NB4 (cell line): ENCODE data around the gene RHBDD1.

Experiments
- CTCF ChIP-seq: IDR thresholded peaks from one replicate; pipeline ENCODE4 v1.5.1; 2012; ENCODE audit warnings: low read depth, low read length
- POLR2A ChIP-seq: IDR thresholded peaks from 2 replicates; pipeline ENCODE4 v1.6.1; 2011; ENCODE audit warnings: mild to moderate bottlenecking; ENCODE audit not compliant: insufficient read length; ENCODE audit errors: extremely low read depth
- TF ChIP-seq, protein P1 (sequence below): IDR thresholded peaks from 2 replicates; pipeline ENCODE4 v1.6.1; 2011; ENCODE audit warnings: low read depth, low read length

- TF ChIP-seq CTCF (no peak), POLR2A (no peak)
- TF ChIP-seq, protein P1, sequence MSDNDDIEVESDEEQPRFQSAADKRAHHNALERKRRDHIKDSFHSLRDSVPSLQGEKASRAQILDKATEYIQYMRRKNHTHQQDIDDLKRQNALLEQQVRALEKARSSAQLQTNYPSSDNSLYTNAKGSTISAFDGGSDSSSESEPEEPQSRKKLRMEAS, result no peak
These were observed 96.6 kb downstream of the RHBDD1 start for GRCh38 chr2:226932443-226932842.
